ENCODE data around the gene NTM.

The NTM gene

DNA sequence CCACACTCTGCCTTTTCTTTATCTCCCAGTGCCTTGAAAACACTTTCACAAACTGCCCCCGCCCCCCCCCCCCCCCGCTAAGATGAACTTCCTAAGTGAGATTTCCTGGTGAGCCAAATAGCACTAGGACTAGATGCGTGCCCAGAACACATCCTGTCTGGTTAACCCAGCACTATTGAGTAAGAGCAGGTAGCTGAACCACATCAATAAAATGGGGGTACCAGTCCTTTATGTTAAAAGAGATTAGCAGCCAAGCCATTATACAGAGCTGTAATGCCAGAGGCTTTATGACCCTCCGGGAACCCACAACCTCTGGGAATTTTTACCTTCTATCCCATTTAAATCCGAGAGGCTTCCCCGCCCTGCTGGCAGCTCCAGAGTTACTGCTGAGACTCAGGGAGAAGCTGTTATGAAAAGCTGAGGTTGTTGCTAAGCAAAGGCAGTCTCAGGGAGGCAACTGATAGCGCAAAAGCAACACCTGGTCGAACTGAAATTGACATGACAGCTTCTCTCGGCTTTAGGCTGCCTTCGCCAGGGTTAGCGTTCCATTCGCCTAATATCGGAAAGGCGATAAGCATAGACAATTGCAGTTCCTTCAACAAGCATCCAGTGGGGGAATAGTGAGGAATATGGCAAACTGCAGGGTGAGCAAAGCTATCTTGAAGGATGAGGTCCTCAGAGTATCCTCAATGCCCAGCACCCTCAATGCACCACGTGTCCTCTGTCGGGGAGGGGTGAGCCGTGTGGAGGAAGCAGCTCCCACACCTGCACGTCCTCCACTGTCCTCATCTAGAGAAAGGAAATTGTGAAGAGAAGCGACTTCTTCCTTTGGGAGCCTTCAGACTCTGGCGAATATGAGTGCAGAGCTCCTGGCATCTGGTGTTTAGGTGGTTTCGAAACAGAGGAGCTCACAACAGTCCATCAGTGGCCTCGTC is 977.0 kb downstream of the NTM start:
- TF ChIP-seq, protein P1, sequence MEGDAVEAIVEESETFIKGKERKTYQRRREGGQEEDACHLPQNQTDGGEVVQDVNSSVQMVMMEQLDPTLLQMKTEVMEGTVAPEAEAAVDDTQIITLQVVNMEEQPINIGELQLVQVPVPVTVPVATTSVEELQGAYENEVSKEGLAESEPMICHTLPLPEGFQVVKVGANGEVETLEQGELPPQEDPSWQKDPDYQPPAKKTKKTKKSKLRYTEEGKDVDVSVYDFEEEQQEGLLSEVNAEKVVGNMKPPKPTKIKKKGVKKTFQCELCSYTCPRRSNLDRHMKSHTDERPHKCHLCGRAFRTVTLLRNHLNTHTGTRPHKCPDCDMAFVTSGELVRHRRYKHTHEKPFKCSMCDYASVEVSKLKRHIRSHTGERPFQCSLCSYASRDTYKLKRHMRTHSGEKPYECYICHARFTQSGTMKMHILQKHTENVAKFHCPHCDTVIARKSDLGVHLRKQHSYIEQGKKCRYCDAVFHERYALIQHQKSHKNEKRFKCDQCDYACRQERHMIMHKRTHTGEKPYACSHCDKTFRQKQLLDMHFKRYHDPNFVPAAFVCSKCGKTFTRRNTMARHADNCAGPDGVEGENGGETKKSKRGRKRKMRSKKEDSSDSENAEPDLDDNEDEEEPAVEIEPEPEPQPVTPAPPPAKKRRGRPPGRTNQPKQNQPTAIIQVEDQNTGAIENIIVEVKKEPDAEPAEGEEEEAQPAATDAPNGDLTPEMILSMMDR (IDR thresholded peaks at IDR 0.05; ENCODE audit: low read depth, low read length), result no peak
- no peak overlapping the region for H3K4me3 ChIP-seq (ENCODE audit: low read depth, low read length)

GRCh38 chr11:132349811-132350733 is 979.7 kb downstream of the NTM start:
- no peak overlapping the region for H3K4me3 ChIP-seq (ENCODE audit: low read depth, low read length)
- TF ChIP-seq, protein P1 (IDR thresholded peaks at IDR 0.05; ENCODE audit: low read depth, low read length), result no peak

DNA sequence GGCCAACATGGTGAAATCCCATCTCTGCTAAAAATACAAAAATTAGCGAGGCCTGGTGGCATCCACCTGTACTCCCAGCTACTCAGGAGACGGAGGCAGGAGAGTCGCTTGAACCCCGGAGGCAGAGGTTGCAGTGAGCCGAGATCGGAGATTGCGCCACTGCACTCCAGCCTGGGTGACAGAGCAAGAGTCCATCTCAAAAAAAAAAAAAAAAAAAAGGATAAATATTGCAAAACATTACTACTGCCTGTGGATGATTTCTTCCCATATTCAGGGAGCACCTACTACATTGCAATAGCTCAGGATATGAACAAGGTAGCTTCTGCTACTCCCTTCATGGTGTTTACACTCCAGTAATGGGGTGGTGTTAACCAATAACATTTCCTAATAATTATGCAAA is 980.6 kb downstream of the NTM start:
- TF ChIP-seq, protein P1 (IDR thresholded peaks at IDR 0.05; ENCODE audit: low read depth, low read length), result no peak
- H3K4me3 ChIP-seq (ENCODE audit: low read depth, low read length), result no peak overlapping the region

GRCh38 chr11:132352497-132352896 is 982.1 kb downstream of the NTM start:
- TF ChIP-seq, protein P1 (IDR thresholded peaks at IDR 0.05; ENCODE audit: low read depth, low read length), result no peak
- no peak overlapping the region for H3K4me3 ChIP-seq (ENCODE audit: low read depth, low read length)

DNA sequence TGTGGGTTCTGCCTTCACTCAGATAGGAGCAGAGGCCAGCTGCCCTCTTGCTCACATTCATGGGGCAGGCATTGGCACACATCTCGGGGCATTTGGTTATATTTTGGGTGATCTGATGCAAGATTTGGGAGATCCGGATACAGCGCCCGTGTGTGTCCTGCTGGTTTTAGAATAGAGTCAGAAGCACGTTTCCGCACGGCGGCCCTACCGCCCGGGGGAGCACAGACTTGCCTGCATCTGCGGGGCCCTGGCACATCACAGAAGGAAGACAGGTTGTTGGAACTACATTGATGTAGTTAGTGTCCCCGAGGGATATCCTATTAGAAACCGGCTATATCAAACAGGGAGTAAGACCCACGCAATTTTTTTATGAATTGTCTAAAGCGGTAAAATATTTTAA is 982.8 kb downstream of the NTM start:
- TF ChIP-seq, protein P1 (IDR thresholded peaks at IDR 0.05; ENCODE audit: low read depth, low read length), result no peak

DNA sequence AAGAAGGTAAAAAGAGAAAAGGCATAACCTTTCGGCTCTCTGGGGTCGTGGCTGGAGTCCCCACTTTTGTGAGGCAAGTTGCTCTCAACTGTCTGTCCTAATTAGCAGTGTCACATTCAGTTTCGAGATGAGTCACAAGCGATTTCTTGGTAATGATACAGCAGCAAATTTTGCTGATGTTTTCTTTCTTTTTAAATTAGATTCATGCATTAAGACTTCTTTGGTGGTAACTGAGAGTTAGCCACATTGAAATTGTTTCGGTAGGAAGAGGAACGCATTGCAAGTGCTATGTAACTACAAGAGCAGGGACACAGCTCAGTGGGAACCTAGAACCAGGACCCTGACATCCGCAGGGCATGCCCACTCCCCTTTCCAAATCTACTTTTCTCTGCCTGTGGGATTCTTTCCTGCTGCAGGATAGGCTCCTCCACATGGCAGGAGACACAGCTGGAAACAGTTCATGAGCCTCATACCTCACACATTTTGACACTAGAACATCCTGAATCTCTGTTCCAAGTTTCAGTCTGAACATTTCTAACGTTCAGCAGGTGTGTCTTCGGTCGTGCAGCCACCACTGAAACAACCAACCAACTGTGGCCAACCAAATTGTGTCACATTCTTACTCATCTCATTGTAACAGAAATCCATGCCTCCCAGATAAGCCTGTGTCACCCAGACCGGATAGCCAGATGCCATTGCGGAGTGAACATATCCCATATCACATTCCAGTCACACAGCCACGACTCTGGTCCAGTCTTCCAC is 987.6 kb downstream of the NTM start:
- TF ChIP-seq, protein P1 (IDR thresholded peaks at IDR 0.05; ENCODE audit: low read depth, low read length), result no peak
- H3K4me3 ChIP-seq (ENCODE audit: low read depth, low read length), result no peak overlapping the region

More for the DNA sequence above, 982.8 kb downstream of the NTM start:
- no peak overlapping the region for H3K4me3 ChIP-seq (ENCODE audit: low read depth, low read length)
